IMR-90 (cell line): ENCODE results near the gene LGALS1. TPM values are rescaled to one million over a fixed set of nuclear protein-coding genes. Genes with fewer than 3 reads are reported as not detected.

Experiments
- ATAC-seq: fragments of 200-7000 bp; cut with Tn5 transposase; 2 replicates; pipeline ENCODE4 v1.9.1; 2020; ENCODE audit warnings: low read depth, mild to moderate bottlenecking, moderate library complexity
- BruUV-seq: library from RNA; stranded (reverse); fragments of 400-500 nt; replicated peaks from 2 replicates; lab custom pipeline; 2021; lab: Mats Ljungman, UMichigan
- CTCF ChIA-PET: fragments of 300-600 bp; formaldehyde crosslinking; extraction: SDS; loops from one replicate; lab custom pipeline; 2021; ENCODE audit warnings: antibody characterized with exemption; lab: Yijun Ruan, JAX
- POLR2A ChIA-PET: fragments of 300-600 bp; sonication (Branson Sonifier 250); formaldehyde crosslinking; loops from one replicate; lab custom pipeline; 2022; ENCODE audit warnings: antibody characterized with exemption; ENCODE audit not compliant: unreplicated experiment; lab: Charles Lee
- DNase-seq: peaks from one replicate; pipeline ENCODE4 v3.0.0; 2013
- H2AFZ ChIP-seq: replicated peaks from 2 replicates; pipeline ENCODE3; 2013; ENCODE audit warnings: low read length, mild to moderate bottlenecking; ENCODE audit not compliant: poor library complexity
- H2AK5ac ChIP-seq: 2 replicates; pipeline ENCODE4 v1.6.1; 2013; ENCODE audit warnings: low read depth, low read length, inconsistent platforms
- H2AK9ac ChIP-seq: replicated peaks from 2 replicates; pipeline ENCODE3; 2013; ENCODE audit warnings: mild to moderate bottlenecking, low read depth, low read length, moderate library complexity; ENCODE audit not compliant: poor library complexity
- H2BK120ac ChIP-seq: 2 replicates; pipeline ENCODE4 v1.6.1; 2013; ENCODE audit warnings: low read depth, low read length, inconsistent platforms
- H2BK15ac ChIP-seq: 3 replicates; pipeline ENCODE4 v1.6.1; 2013; ENCODE audit warnings: low read depth, low read length, inconsistent platforms
- H2BK20ac ChIP-seq: 2 replicates; pipeline ENCODE4 v1.6.1; 2013; ENCODE audit warnings: low read depth, mild to moderate bottlenecking, inconsistent platforms, low read length, moderate library complexity
- H2BK5ac ChIP-seq: 2 replicates; pipeline ENCODE4 v1.6.1; 2013; ENCODE audit warnings: mild to moderate bottlenecking, low read depth, low read length, inconsistent platforms; ENCODE audit not compliant: poor library complexity, severe bottlenecking
- H3K14ac ChIP-seq: replicated peaks from 2 replicates; pipeline ENCODE4 v1.6.1; 2013; ENCODE audit warnings: low read depth, low read length, inconsistent platforms
- H3K18ac ChIP-seq: 2 replicates; pipeline ENCODE4 v1.6.1; 2013; ENCODE audit warnings: low read depth, low read length, control low read depth
- H3K23ac ChIP-seq: 2 replicates; pipeline ENCODE4 v1.6.1; 2013; ENCODE audit warnings: low read depth, low read length, inconsistent platforms
- H3K27ac ChIP-seq: 2 replicates; pipeline ENCODE4 v1.5.1; 2013; ENCODE audit warnings: mild to moderate bottlenecking, control low read depth, low read length; ENCODE audit not compliant: insufficient read depth
- H3K27me3 ChIP-seq: 2 replicates; pipeline ENCODE4 v1.6.1; 2013; ENCODE audit warnings: low read length; ENCODE audit not compliant: control insufficient read depth, insufficient read depth
- H3K36me3 ChIP-seq: 2 replicates; pipeline ENCODE4 v1.6.1; 2013; ENCODE audit warnings: low read length, mixed read lengths; ENCODE audit not compliant: control insufficient read depth, insufficient read depth
- H3K4ac ChIP-seq: 2 replicates; pipeline ENCODE4 v1.6.1; 2013; ENCODE audit warnings: low read depth, low read length, inconsistent platforms
- H3K4me1 ChIP-seq: 2 replicates; pipeline ENCODE4 v1.6.1; 2013; ENCODE audit warnings: low read length, mixed read lengths; ENCODE audit not compliant: control insufficient read depth, insufficient read depth
- H3K4me2 ChIP-seq: 2 replicates; pipeline ENCODE4 v1.6.1; 2013; ENCODE audit warnings: low read depth, mild to moderate bottlenecking, control low read depth, low read length, moderate library complexity
- H3K4me3 ChIP-seq: 2 replicates; pipeline ENCODE4 v1.5.1; 2013; ENCODE audit warnings: low read depth, mild to moderate bottlenecking, control low read depth, low read length, moderate library complexity; ENCODE audit not compliant: insufficient read depth
- H3K56ac ChIP-seq: 2 replicates; pipeline ENCODE4 v1.6.1; 2013; ENCODE audit warnings: low read length, inconsistent platforms; ENCODE audit not compliant: insufficient read depth; ENCODE audit errors: extremely low read depth
- H3K79me1 ChIP-seq, 2 experiments: 2 replicates each; pipeline ENCODE4 v1.6.1; 2013; ENCODE audit warnings: low read length in 2 of 2, inconsistent platforms in 1 of 2, low read depth in 1 of 2
- H3K9ac ChIP-seq: 2 replicates; pipeline ENCODE4 v1.6.1; 2013; ENCODE audit warnings: low read depth, low read length, control low read depth
- H3K9me1 ChIP-seq: 2 replicates; pipeline ENCODE4 v1.6.1; 2013; ENCODE audit warnings: low read length, inconsistent platforms; ENCODE audit not compliant: insufficient read depth
- H3K9me3 ChIP-seq: 2 replicates; pipeline ENCODE4 v1.6.1; 2013; ENCODE audit warnings: low read length; ENCODE audit not compliant: control insufficient read depth, insufficient read depth
- H4K20me1 ChIP-seq: 2 replicates; pipeline ENCODE4 v1.6.1; 2013; ENCODE audit warnings: low read length, inconsistent platforms; ENCODE audit not compliant: insufficient read depth
- H4K5ac ChIP-seq: 2 replicates; pipeline ENCODE4 v1.6.1; 2013; ENCODE audit warnings: mild to moderate bottlenecking, low read depth, low read length, control low read depth
- H4K8ac ChIP-seq, 2 experiments: 2 replicates each; pipeline ENCODE4 v1.6.1; 2013; ENCODE audit warnings: low read depth in 2 of 2, low read length in 2 of 2, control low read depth in 1 of 2, inconsistent platforms in 1 of 2
- H4K91ac ChIP-seq: 2 replicates; pipeline ENCODE4 v1.6.1; 2013; ENCODE audit warnings: low read depth, low read length, inconsistent platforms; ENCODE audit not compliant: insufficient read depth
- BHLHE40 ChIP-seq: fragments of 150-350 bp; IDR thresholded peaks from 2 replicates; pipeline ENCODE4 v1.6.1; 2016; ENCODE audit warnings: mild to moderate bottlenecking, low read depth, low read length
- CEBPB ChIP-seq: IDR thresholded peaks from 2 replicates; pipeline ENCODE4 v1.6.1; 2012; ENCODE audit warnings: low read depth, low read length, improper control_type of control experiment
- CHD1 ChIP-seq: IDR thresholded peaks from 2 replicates; pipeline ENCODE4 v1.6.1; 2012; ENCODE audit warnings: low read depth, low read length, improper control_type of control experiment
- FOS ChIP-seq: fragments of 150-350 bp; IDR thresholded peaks from 2 replicates; pipeline ENCODE4 v1.6.1; 2016; ENCODE audit warnings: low read depth, low read length
- MAFK ChIP-seq: IDR thresholded peaks from 2 replicates; pipeline ENCODE4 v1.6.1; 2012; ENCODE audit warnings: low read depth, low read length, improper control_type of control experiment
- MAZ ChIP-seq: IDR thresholded peaks from 2 replicates; pipeline ENCODE4 v1.6.1; 2012; ENCODE audit warnings: low read depth, mild to moderate bottlenecking, low read length, improper control_type of control experiment, moderate library complexity, borderline replicate concordance
- MXI1 ChIP-seq: IDR thresholded peaks from 2 replicates; pipeline ENCODE4 v1.6.1; 2012; ENCODE audit warnings: low read depth, mild to moderate bottlenecking, low read length, moderate library complexity, borderline replicate concordance
- NFE2L2 ChIP-seq: fragments of 150-350 bp; IDR thresholded peaks from 2 replicates; pipeline ENCODE4 v1.6.1; 2016; ENCODE audit warnings: low read depth, mild to moderate bottlenecking, low read length
- POLR2A ChIP-seq: IDR thresholded peaks from 2 replicates; pipeline ENCODE4 v1.6.1; 2012; ENCODE audit warnings: mild to moderate bottlenecking, low read depth, low read length
- RAD21 ChIP-seq: IDR thresholded peaks from 2 replicates; pipeline ENCODE4 v1.6.1; 2012; ENCODE audit warnings: low read length, improper control_type of control experiment
- RCOR1 ChIP-seq: IDR thresholded peaks from 2 replicates; pipeline ENCODE4 v1.6.1; 2012; ENCODE audit warnings: mild to moderate bottlenecking, low read length, improper control_type of control experiment; ENCODE audit not compliant: insufficient replicate concordance
- RFX5 ChIP-seq: IDR thresholded peaks from 2 replicates; pipeline ENCODE4 v1.8.0; 2012; ENCODE audit warnings: low read depth, mild to moderate bottlenecking, low read length, moderate library complexity
- SMC3 ChIP-seq: fragments of 150-350 bp; IDR thresholded peaks from 2 replicates; pipeline ENCODE4 v1.6.1; 2016; ENCODE audit warnings: low read depth, mild to moderate bottlenecking, antibody characterized with exemption, low read length, moderate library complexity
- WGBS, 2 experiments: methylation state at CpG; one replicate each; pipeline versions ENCODE4 v1.1.5 to v1.1.7; 2013; ENCODE audit warnings: missing lambda C conversion rate in 2 of 2; ENCODE audit not compliant: insufficient read length in 1 of 2; ENCODE audit errors: extremely low coverage in 2 of 2; 5-methylcytosine and 5-hydroxymethylcytosine counted together
- dilution Hi-C: fragments of 300-500 bp; cut with HindIII; formaldehyde crosslinking; loops from one replicate; pipeline ENCODE4 v1.14.3; 2018; ENCODE audit warnings: low sequenced_read_pairs; ENCODE audit not compliant: unreplicated experiment
- in situ Hi-C: fragments of 300-500 bp; cut with MboI; formaldehyde crosslinking; loops from 3 replicates; pipeline ENCODE4 v1.14.3; 2019; ENCODE audit warnings: low sequenced_read_pairs, inconsistent platforms, mixed read lengths
- intact Hi-C: fragments of 100-400 bp; cut with micrococcal nuclease; formaldehyde crosslinking; loops from 2 replicates; pipeline ENCODE4 v1.10.0; 2022
- polyA plus RNA-seq, 3 experiments: library from polyadenylated mRNA; depleted of rRNA; stranded (reverse); fragments of >200 nt; gene quantifications; 2 replicates each; pipeline ENCODE4 v1.2.3, GENCODE V29; 2012; ENCODE audit warnings: low replicate concordance in 1 of 3
- total RNA-seq: library from RNA; depleted of rRNA; stranded (reverse); fragments of >200 nt; gene quantifications from 2 replicates; pipeline ENCODE4 v1.2.3, GENCODE V29; 2012
- TF ChIP-seq, protein P1 (sequence below): fragments of 150-350 bp; IDR thresholded peaks from 2 replicates; pipeline ENCODE4 v1.6.1; 2017; ENCODE audit warnings: mild to moderate bottlenecking, antibody characterized with exemption, low read length, low read depth
- TF ChIP-seq, protein P2 (sequence below): conservative IDR thresholded peaks from 2 replicates; pipeline ENCODE4 v1.5.1; 2012; ENCODE audit warnings: mild to moderate bottlenecking, low read depth, low read length, improper control_type of control experiment
- TF ChIP-seq, protein P3 (sequence below): fragments of 150-350 bp; IDR thresholded peaks from 2 replicates; pipeline ENCODE4 v1.6.1; 2016; ENCODE audit warnings: low read depth, mild to moderate bottlenecking, low read length, moderate library complexity, borderline replicate concordance

The LGALS1 gene
- total and polyA plus RNA-seq, 2 of the 4 experiments (the other 2 are of a cell fraction): 11,896 to 15,383 TPM

DNA sequence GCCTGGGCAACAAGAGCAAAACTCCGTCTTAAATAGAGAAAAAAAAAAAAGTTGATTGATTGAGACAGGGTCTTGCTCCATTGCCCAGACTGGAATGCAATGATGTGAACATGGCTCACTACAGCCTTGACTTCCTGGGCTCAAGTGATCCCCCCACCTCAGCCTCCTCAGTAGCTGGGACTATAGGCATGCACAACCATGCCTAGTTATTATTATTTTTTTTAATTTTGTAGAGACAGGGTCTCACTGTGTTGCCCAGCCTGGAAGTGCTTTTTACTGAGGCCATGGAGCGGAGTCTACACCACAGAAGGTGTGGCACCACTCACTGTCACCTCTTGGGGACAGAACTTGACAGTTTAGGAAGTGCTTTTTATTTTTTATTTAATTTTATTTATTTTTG lies 39.2 kb downstream of the LGALS1 start:
- WGBS, 2 experiments: 100% methylated on average over 1 of the region's 2 CpGs; no CpG with 5 or more reads in 1 of the 2 experiments
- Histone ChIP-seq H3K23ac (no peak overlapping the region), H2BK5ac (no peak overlapping the region), H4K5ac (no peak overlapping the region), H3K4ac (no peak overlapping the region), H2AK9ac (no peak overlapping the region), H3K79me1 (no peaks in the 10 kb centered on the region), H3K4me3 (no peak overlapping the region), H4K20me1 (no peaks in the 10 kb centered on the region), H3K9me1 (no peaks in the 10 kb centered on the region), H4K8ac (no peak overlapping the region), H3K4me1 (no peaks in the 10 kb centered on the region), H3K9me3 (no peaks in the 10 kb centered on the region), H3K36me3 (no peaks in the 10 kb centered on the region), H3K27ac (no peak overlapping the region), H3K27me3 (no peaks in the 10 kb centered on the region), H2AK5ac (no peak overlapping the region), H2AFZ (no peak overlapping the region), H3K14ac (no peak overlapping the region), H3K4me2 (no peak overlapping the region), H2BK20ac (no peak overlapping the region), H3K56ac (no peak overlapping the region), H3K9ac (no peak overlapping the region), H2BK120ac (no peak overlapping the region), H2BK15ac (no peak overlapping the region), H4K91ac (no peak overlapping the region), H3K18ac (no peak overlapping the region)
- in situ Hi-C loops (no loop called here), intact Hi-C loops (no loop called here), dilution Hi-C loops (no loop called here)
- TF ChIP-seq BHLHE40 (no peak), POLR2A (no peak), RAD21 (no peak), MXI1 (no peak), RFX5 (no peak), RCOR1 (no peak), MAZ (no peak), NFE2L2 (no peak), MAFK (no peak), CHD1 (no peak), SMC3 (no peak), FOS (no peak), CEBPB (no peak)
- TF ChIP-seq, protein P1, sequence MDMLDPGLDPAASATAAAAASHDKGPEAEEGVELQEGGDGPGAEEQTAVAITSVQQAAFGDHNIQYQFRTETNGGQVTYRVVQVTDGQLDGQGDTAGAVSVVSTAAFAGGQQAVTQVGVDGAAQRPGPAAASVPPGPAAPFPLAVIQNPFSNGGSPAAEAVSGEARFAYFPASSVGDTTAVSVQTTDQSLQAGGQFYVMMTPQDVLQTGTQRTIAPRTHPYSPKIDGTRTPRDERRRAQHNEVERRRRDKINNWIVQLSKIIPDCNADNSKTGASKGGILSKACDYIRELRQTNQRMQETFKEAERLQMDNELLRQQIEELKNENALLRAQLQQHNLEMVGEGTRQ: no peak
- TF ChIP-seq, protein P2, sequence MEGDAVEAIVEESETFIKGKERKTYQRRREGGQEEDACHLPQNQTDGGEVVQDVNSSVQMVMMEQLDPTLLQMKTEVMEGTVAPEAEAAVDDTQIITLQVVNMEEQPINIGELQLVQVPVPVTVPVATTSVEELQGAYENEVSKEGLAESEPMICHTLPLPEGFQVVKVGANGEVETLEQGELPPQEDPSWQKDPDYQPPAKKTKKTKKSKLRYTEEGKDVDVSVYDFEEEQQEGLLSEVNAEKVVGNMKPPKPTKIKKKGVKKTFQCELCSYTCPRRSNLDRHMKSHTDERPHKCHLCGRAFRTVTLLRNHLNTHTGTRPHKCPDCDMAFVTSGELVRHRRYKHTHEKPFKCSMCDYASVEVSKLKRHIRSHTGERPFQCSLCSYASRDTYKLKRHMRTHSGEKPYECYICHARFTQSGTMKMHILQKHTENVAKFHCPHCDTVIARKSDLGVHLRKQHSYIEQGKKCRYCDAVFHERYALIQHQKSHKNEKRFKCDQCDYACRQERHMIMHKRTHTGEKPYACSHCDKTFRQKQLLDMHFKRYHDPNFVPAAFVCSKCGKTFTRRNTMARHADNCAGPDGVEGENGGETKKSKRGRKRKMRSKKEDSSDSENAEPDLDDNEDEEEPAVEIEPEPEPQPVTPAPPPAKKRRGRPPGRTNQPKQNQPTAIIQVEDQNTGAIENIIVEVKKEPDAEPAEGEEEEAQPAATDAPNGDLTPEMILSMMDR: no peak
- TF ChIP-seq, protein P3, sequence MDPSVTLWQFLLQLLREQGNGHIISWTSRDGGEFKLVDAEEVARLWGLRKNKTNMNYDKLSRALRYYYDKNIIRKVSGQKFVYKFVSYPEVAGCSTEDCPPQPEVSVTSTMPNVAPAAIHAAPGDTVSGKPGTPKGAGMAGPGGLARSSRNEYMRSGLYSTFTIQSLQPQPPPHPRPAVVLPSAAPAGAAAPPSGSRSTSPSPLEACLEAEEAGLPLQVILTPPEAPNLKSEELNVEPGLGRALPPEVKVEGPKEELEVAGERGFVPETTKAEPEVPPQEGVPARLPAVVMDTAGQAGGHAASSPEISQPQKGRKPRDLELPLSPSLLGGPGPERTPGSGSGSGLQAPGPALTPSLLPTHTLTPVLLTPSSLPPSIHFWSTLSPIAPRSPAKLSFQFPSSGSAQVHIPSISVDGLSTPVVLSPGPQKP: no peak
- no peak for ATAC-seq
- no peak for DNase-seq
- no TSS peak for BruUV-seq
- ChIA-PET POLR2A (no interaction called here), CTCF (interaction anchor here (0.7 kb wide), 1 partner anchor 232 kb away, joined by 7 read pairs; no protein-coding TSS in a partner anchor)
